ENCODE results near the gene ELMO2.

DNA sequence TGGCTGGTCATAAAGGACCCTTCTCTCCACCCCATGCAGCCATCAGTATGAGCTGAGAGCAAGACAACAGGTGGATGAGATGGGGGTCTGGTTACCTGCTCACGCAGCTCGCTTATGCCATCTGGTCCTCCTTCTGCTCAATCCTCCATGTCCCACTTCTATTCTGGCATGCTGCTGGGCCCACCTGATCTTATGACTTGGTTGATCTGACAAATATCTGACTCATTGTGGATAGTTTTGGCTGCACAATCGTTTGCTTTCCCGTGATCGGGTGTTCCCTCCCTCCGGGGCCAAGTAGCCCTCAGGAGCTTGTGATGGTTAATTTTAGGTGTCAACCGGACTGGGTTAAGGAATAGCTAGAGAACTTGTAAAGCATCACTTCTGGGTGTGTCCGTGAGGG, 26.6 kb upstream of the ELMO2 start:
- TF ChIP-seq ARNTL (CRISPR knock-in tag; IDR thresholded peaks at IDR 0.05; ENCODE audit: borderline replicate concordance, low read depth): no peak
- no peak for TF ChIP-seq TCF4 (CRISPR knock-in tag; IDR thresholded peaks at IDR 0.05; ENCODE audit: borderline replicate concordance)
- TF ChIP-seq ZNF565 (CRISPR knock-in tag; conservative IDR thresholded peaks at IDR 0.05; ENCODE audit: low read depth): no peak
- no peak for TF ChIP-seq ZFP3 (CRISPR knock-in tag; IDR thresholded peaks at IDR 0.05)
- no peak for TF ChIP-seq SNAI2 (CRISPR knock-in tag; IDR thresholded peaks at IDR 0.05)
- TF ChIP-seq, protein P1, sequence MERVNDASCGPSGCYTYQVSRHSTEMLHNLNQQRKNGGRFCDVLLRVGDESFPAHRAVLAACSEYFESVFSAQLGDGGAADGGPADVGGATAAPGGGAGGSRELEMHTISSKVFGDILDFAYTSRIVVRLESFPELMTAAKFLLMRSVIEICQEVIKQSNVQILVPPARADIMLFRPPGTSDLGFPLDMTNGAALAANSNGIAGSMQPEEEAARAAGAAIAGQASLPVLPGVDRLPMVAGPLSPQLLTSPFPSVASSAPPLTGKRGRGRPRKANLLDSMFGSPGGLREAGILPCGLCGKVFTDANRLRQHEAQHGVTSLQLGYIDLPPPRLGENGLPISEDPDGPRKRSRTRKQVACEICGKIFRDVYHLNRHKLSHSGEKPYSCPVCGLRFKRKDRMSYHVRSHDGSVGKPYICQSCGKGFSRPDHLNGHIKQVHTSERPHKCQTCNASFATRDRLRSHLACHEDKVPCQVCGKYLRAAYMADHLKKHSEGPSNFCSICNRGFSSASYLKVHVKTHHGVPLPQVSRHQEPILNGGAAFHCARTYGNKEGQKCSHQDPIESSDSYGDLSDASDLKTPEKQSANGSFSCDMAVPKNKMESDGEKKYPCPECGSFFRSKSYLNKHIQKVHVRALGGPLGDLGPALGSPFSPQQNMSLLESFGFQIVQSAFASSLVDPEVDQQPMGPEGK (CRISPR knock-in tag; IDR thresholded peaks at IDR 0.05; ENCODE audit: borderline replicate concordance): no peak
- TF ChIP-seq, protein P2, sequence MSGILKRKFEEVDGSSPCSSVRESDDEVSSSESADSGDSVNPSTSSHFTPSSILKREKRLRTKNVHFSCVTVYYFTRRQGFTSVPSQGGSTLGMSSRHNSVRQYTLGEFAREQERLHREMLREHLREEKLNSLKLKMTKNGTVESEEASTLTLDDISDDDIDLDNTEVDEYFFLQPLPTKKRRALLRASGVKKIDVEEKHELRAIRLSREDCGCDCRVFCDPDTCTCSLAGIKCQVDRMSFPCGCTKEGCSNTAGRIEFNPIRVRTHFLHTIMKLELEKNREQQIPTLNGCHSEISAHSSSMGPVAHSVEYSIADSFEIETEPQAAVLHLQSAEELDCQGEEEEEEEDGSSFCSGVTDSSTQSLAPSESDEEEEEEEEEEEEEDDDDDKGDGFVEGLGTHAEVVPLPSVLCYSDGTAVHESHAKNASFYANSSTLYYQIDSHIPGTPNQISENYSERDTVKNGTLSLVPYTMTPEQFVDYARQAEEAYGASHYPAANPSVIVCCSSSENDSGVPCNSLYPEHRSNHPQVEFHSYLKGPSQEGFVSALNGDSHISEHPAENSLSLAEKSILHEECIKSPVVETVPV (CRISPR knock-in tag; IDR thresholded peaks at IDR 0.05): no peak
- no peak for TF ChIP-seq RARB (CRISPR knock-in tag; IDR thresholded peaks at IDR 0.05)
- TF ChIP-seq TOX (CRISPR knock-in tag; IDR thresholded peaks at IDR 0.05; ENCODE audit: borderline replicate concordance): no peak
- TF ChIP-seq, protein P3, sequence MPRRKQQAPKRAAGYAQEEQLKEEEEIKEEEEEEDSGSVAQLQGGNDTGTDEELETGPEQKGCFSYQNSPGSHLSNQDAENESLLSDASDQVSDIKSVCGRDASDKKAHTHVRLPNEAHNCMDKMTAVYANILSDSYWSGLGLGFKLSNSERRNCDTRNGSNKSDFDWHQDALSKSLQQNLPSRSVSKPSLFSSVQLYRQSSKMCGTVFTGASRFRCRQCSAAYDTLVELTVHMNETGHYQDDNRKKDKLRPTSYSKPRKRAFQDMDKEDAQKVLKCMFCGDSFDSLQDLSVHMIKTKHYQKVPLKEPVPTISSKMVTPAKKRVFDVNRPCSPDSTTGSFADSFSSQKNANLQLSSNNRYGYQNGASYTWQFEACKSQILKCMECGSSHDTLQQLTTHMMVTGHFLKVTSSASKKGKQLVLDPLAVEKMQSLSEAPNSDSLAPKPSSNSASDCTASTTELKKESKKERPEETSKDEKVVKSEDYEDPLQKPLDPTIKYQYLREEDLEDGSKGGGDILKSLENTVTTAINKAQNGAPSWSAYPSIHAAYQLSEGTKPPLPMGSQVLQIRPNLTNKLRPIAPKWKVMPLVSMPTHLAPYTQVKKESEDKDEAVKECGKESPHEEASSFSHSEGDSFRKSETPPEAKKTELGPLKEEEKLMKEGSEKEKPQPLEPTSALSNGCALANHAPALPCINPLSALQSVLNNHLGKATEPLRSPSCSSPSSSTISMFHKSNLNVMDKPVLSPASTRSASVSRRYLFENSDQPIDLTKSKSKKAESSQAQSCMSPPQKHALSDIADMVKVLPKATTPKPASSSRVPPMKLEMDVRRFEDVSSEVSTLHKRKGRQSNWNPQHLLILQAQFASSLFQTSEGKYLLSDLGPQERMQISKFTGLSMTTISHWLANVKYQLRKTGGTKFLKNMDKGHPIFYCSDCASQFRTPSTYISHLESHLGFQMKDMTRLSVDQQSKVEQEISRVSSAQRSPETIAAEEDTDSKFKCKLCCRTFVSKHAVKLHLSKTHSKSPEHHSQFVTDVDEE (CRISPR knock-in tag; IDR thresholded peaks at IDR 0.05): no peak
- TF ChIP-seq, protein P4, sequence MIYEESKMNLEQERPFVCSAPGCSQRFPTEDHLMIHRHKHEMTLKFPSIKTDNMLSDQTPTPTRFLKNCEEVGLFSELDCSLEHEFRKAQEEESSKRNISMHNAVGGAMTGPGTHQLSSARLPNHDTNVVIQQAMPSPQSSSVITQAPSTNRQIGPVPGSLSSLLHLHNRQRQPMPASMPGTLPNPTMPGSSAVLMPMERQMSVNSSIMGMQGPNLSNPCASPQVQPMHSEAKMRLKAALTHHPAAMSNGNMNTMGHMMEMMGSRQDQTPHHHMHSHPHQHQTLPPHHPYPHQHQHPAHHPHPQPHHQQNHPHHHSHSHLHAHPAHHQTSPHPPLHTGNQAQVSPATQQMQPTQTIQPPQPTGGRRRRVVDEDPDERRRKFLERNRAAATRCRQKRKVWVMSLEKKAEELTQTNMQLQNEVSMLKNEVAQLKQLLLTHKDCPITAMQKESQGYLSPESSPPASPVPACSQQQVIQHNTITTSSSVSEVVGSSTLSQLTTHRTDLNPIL (CRISPR knock-in tag; IDR thresholded peaks at IDR 0.05; ENCODE audit: low read depth): no peak
- TF ChIP-seq ESRRG (CRISPR knock-in tag; IDR thresholded peaks at IDR 0.05): no peak
- no peak for TF ChIP-seq CSDC2 (CRISPR knock-in tag; IDR thresholded peaks at IDR 0.05)
- TF ChIP-seq ZNF8 (CRISPR knock-in tag; IDR thresholded peaks at IDR 0.05): no peak

Data from SK-N-SH treated with all-trans-retinoic acid at 6 μM for 48 hours (cell line).